Inferior parietal cortex (tissue), 1 donor: ENCODE data around the gene KCNJ9.
"Not testable (repeated sequence)": the region's sequence is repeated elsewhere in the genome, so short reads cannot be mapped to it uniquely, and the experiment has no call there.

Experiments used
- DNase-seq: peaks from one replicate; pipeline ENCODE4 v3.0.0-alpha.2; 2016; ENCODE audit errors: extremely low spot score

Gene KCNJ9

DNA sequence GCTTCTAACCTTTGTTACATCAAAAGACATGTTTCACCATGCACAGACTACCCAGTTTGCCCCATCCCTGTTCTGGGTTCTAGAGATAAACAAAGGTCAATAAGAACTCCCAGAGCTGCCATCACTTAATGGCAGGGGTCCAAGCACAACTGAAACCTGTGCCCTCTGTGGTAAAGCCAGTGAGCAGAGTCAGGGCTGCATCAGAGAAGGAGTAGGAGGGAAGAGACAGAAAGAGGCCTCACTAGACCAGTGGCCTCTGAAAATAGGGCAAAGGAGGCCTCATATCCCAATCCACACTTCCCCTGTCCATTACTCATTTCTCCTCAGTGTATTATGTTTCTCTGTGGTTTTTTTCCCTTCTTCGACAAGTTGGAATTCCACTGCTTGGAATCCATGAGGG lies 44.4 kb downstream of the KCNJ9 start:
- no peak for DNase-seq

DNA sequence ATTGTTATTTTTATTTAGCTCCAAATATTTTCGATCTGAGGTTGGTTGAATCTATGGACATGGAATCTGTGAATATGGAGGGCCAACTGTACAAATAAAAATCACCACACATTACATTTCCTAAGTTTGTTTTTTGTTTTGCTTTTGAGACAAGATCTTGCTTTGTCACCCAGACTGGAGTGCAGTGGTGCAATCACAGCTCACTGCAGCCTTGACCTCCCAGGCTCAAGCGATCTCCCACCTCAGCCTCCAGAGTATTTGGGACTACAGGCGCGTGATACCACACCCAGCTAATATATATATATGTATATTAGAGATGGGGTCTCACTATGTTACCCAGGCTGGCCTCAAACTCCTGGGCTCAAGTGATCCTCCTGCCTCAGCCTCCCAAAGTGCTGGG lies 45.0 kb downstream of the KCNJ9 start:
- not testable (repeated sequence) for DNase-seq

- no peak for DNase-seq
Observed at GRCh38 chr1:160127381-160127780, 46.0 kb downstream of the KCNJ9 start.

- DNase-seq, result no peak
Observed at GRCh38 chr1:160127865-160128523, 46.7 kb downstream of the KCNJ9 start.

DNA sequence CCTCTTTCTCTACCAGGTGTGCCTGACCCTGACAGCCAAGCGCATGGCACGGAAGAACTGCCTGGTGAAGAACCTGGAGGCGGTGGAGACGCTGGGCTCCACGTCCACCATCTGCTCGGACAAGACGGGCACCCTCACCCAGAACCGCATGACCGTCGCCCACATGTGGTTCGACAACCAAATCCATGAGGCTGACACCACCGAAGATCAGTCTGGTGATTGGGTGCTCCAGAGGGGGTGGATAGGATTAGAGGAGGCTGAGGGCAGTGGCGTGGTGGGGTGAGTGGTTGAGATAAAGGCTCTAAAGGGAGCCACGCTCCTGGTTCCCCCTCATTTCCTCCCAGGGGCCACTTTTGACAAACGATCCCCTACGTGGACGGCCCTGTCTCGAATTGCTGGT lies 47.3 kb downstream of the KCNJ9 start:
- no peak for DNase-seq

GRCh38 chr1:160129046-160129445 lies 47.7 kb downstream of the KCNJ9 start:
- no peak for DNase-seq

DNA sequence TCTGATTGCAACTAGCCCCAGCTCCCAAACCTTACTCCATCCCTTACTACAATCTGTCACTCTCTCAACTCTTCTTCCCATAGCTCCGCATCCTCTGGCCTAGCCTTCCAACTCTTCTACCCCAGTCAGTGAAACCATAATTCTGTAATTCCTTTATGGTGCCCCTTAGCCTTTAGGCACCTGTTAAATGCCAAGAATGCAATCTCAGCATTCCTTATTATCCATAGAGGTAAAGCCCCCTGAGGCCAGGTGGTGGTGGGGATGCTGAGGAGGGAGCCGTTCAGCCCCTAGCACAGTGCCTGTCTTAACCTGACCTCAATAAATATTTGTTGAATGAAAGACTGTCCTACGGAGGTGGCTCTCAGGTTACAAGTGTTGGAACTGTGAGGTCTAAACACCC lies 48.2 kb downstream of the KCNJ9 start:
- no peak for DNase-seq

DNA sequence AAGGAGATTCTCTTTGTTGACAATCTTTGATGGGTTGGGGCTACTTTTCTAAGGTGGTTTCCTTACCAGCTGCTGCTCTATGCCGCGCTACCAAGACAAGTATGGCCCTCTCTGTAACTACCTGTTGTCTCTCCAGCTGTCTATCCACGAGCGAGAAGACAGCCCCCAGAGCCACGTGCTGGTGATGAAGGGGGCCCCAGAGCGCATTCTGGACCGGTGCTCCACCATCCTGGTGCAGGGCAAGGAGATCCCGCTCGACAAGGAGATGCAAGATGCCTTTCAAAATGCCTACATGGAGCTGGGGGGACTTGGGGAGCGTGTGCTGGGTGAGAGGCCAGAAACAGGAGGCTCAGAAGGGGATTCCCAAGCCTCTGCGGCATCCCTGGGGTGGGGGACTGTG lies 48.6 kb downstream of the KCNJ9 start:
- DNase-seq, result no peak

GRCh38 chr1:160130486-160130885 lies 49.1 kb downstream of the KCNJ9 start:
- no peak for DNase-seq

DNA sequence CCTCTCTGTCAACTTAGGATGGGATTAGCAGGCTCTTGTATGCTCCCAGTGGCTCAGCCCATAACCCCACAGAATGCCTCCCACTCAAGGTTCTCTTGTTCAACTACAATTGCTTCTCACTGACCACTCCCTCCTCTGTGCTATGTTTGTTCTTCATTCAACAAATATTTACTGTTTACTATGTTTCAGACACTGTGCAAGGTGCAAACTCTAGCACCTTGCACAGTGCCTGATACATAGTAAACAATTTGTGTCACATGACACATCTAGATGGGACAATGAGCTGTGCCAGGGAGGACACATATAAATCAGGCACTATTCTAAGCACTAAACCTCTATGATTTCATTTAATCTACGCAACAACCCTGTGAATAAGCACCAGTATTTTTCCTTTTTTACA lies 49.6 kb downstream of the KCNJ9 start:
- DNase-seq, result no peak

- DNase-seq, result no peak
Observed at GRCh38 chr1:160131803-160132565, 50.6 kb downstream of the KCNJ9 start.

DNA sequence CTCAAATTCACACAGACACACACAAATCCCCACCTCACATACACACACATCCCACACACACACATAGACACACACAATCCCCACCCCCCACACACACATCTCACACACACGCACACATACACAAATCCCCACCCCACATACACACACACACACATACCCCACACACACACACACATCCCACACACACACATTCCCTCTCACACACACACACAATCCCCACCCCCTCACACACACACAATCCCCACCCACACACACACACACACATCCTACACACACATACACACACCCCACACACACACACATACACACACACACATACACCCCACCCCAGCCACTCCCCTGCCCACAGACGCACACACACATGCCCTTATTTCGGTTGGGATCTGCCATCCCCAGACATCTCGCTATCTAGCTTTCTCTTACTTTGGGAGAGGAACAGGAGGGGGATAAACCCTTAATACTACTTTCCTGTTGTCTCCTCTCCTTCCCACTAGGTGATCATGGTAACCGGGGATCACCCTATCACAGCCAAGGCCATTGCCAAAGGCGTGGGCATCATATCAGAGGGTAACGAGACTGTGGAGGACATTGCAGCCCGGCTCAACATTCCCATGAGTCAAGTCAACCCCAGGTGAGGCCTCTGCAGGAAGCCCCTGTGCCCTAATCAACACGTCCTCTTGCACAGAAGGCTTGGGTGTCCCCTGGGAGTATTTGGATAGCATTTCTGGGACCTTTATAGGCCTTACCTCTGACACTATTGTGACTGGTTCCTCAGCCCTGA lies 52.8 kb downstream of the KCNJ9 start:
- no peak for DNase-seq

DNA sequence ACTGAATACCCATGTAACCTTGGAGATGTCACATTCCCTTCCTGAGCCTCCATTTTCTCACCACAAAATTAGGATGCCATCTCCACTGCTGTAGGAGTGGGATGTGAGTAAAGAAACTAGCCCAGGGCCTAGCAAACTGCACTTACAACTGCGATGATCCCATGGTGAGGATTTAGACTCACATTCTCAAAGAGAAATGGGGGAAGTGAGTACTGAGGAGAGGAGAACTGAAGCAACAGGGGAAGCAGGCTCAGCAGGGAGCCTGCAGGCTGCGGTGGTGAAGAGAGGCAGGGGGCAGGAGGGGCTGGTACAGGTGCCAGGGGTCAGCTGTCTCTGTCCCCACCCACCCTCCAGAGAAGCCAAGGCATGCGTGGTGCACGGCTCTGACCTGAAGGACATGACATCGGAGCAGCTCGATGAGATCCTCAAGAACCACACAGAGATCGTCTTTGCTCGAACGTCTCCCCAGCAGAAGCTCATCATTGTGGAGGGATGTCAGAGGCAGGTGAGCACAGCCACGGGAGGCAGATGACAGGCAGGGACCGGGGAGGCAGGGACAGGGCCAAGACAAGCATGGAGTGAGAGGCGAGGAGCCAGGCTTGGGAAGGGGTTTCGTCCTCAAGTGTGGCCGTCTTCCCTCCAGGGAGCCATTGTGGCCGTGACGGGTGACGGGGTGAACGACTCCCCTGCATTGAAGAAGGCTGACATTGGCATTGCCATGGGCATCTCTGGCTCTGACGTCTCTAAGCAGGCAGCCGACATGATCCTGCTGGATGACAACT lies 53.6 kb downstream of the KCNJ9 start:
- DNase-seq, result no peak

DNA sequence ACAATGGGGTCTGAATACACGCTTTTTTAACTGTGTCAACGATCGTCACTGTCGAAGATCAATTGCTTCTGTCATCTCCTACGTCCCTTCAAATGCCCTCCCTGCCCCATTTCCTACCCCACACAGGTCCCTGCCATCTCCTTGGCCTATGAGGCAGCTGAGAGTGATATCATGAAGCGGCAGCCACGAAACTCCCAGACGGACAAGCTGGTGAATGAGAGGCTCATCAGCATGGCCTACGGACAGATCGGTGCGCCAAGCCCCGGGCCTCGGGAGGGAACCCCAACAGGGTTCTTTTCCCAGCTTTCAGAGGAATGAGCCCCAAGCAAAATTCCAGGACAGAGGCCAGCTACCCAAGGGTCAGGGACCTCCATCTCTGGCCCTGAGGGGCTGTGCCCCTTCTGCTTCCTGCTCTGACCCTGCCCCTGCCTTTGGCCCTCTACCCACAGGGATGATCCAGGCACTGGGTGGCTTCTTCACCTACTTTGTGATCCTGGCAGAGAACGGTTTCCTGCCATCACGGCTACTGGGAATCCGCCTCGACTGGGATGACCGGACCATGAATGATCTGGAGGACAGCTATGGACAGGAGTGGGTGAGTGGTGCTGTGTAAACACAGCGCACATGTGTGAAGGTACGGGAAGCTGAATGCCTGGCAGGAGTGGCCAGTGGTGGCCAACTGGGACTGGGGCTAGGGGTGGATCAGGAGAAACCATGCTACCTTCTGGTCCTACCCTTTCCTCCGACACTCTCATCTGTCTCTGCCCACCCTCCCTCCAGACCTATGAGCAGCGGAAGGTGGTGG lies 55.0 kb downstream of the KCNJ9 start:
- no peak for DNase-seq

DNA sequence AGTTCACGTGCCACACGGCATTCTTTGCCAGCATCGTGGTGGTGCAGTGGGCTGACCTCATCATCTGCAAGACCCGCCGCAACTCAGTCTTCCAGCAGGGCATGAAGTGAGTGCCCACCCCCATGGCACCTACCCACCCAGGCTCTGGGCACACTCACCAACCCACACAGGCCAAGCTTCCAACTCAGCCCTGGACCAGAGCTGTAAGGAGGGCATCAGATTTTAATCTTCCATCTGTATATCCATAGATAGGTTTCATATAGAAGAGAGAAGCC lies 55.5 kb downstream of the KCNJ9 start:
- no peak for DNase-seq

GRCh38 chr1:160137216-160137862 lies 56.0 kb downstream of the KCNJ9 start:
- DNase-seq, result no peak

DNA sequence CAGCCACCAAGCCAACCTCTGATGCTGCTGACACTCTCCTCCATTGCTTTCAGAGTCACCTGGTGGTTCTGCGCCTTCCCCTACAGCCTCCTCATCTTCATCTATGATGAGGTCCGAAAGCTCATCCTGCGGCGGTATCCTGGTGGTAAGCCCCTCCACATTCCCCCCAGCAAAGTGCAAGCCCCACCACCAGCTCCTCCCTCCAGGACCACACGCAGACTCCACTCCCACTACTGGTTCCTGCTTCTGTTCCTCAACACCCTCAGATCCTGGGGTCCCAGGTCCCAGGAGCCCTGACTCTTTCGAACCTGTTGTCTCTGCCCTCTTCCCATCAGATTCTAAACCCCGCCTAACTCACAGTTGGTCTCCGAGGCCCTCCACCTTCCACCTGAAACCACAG lies 58.5 kb downstream of the KCNJ9 start:
- DNase-seq, result no peak
